Measurements from ENCODE around the gene SDHAF2.

Gene SDHAF2

DNA sequence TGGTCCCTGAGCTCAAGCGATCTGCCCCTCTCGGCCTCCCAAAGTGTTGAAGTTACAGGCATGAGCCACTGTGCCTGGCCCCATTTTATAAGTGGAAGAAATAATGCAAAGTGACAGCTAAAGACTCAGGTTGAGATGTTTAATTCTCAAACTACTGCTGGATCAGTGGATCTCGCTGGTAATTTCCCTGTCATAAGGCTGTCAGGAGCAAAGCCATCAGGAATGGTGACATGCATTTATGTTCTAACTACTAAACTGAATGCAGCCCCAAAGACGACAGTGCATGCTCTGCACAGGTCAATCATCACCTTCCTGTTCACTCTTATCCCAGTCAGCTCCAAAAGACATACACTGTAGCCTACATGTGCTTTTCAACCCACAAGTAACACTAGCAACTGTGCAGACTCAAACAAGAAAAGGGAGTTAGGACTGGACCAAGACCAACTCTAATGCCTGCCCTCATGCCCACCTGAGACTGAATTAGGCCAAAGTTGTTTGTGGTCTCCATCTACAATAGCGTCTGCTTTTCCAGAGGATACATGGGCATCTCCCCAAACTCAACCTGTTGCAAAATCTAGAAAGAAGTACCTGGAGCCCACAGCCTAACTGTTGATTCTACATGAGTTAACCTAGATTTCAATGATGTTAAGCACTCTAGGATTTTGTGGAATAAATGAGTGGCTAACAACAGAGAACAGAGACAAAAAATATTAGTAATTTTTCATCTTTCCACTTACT is 22.8 kb upstream of the SDHAF2 start:
- Histone ChIP-seq H3K4ac (ENCODE audit: low read depth, low read length) (no peak overlapping the region), H2AK5ac (ENCODE audit: low read length) (no peak overlapping the region), H2BK12ac (ENCODE audit: low read length) (no peak overlapping the region), H3K27ac (ENCODE audit: low read depth, low read length) (no peak overlapping the region), H3K23ac (ENCODE audit: low read length) (no peak overlapping the region), H2BK120ac (ENCODE audit: insufficient read depth, low read length, poor library complexity) (no peak overlapping the region), H3K4me1 (ENCODE audit: control insufficient read depth in 1 of 2, insufficient read depth in 2 of 2, low read length in 2 of 2) (peaks cover 2 to 8% of the 10 kb centered on the region in 2 experiments), H4K91ac (ENCODE audit: low read depth, low read length) (no peak overlapping the region), H3K79me1 (ENCODE audit: low read length) (peaks cover 8% of the 10 kb centered on the region), H3K18ac (ENCODE audit: low read length) (no peak overlapping the region), H3K27me3 (ENCODE audit: insufficient read depth, low read length) (no peaks in the 10 kb centered on the region), H3K36me3 (ENCODE audit: control insufficient read depth in 1 of 2, insufficient read depth in 2 of 2, low read length in 2 of 2) (peaks cover 39 to 64% of the 10 kb centered on the region in 2 experiments), H4K8ac (ENCODE audit: low read depth, low read length) (no peak overlapping the region), H3K79me2 (ENCODE audit: control insufficient read depth, insufficient read depth, low read length, poor library complexity) (no peaks in the 10 kb centered on the region), H3K4me2 (ENCODE audit: low read length) (no peak overlapping the region), H2BK5ac (ENCODE audit: low read depth, low read length, poor library complexity) (no peak overlapping the region), H3K9me3 (ENCODE audit: insufficient read depth, low read depth, low read length) (no peaks in the 10 kb centered on the region), H4K12ac (ENCODE audit: low read depth, low read length) (no peak overlapping the region), H3K4me3 (ENCODE audit: low read depth, low read length) (no peak overlapping the region), H3K9ac (ENCODE audit: low read length) (no peak overlapping the region), H3K14ac (ENCODE audit: low read length) (no peak overlapping the region), H2AFZ (ENCODE audit: insufficient read depth, low read length, poor library complexity) (no peak overlapping the region)
- no peak for DNase-seq
- no CpG with 5 or more reads among the region's 5 CpGs for WGBS (ENCODE audit: extremely low coverage, insufficient coverage, insufficient read length)

DNA sequence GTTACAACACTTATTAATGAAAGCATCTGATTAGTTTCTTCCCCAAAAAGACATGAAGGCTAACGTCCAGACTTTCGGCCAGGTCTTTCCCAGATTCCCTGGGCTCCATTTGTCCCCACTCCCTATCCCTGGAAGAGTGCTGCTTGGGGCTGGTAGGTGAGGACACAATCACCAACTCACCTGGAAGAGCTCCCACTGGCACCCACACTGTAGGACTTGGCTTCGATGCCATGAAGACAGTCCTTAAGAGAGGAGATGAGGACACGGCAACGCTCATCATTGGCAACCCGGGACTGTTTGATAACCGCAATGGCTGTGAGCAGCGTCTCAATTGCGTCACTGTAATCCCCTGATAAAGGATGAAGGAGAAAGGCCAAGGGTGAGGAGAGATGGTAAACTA is 18.3 kb upstream of the SDHAF2 start:
- Histone ChIP-seq H4K8ac (ENCODE audit: low read depth, low read length) (no peak overlapping the region), H2AK5ac (ENCODE audit: low read length) (no peak overlapping the region), H3K36me3 (ENCODE audit: control insufficient read depth in 1 of 2, insufficient read depth in 2 of 2, low read length in 2 of 2) (peaks cover 50 to 70% of the 10 kb centered on the region in 2 experiments), H3K4me2 (ENCODE audit: low read length) (no peak overlapping the region), H3K27ac (ENCODE audit: low read depth, low read length) (no peak overlapping the region), H4K12ac (ENCODE audit: low read depth, low read length) (no peak overlapping the region), H3K4me3 (ENCODE audit: low read depth, low read length) (no peak overlapping the region), H2BK120ac (ENCODE audit: insufficient read depth, low read length, poor library complexity) (no peak overlapping the region), H2AFZ (ENCODE audit: insufficient read depth, low read length, poor library complexity) (no peak overlapping the region), H3K18ac (ENCODE audit: low read length) (no peak overlapping the region), H3K4ac (ENCODE audit: low read depth, low read length) (no peak overlapping the region), H3K79me1 (ENCODE audit: low read length) (no peaks in the 10 kb centered on the region), H2BK12ac (ENCODE audit: low read length) (no peak overlapping the region), H3K23ac (ENCODE audit: low read length) (no peak overlapping the region), H3K9ac (ENCODE audit: low read length) (no peak overlapping the region), H3K14ac (ENCODE audit: low read length) (no peak overlapping the region), H3K9me3 (ENCODE audit: insufficient read depth, low read depth, low read length) (no peaks in the 10 kb centered on the region), H4K91ac (ENCODE audit: low read depth, low read length) (no peak overlapping the region), H3K79me2 (ENCODE audit: control insufficient read depth, insufficient read depth, low read length, poor library complexity) (no peaks in the 10 kb centered on the region), H3K4me1 (ENCODE audit: control insufficient read depth in 1 of 2, insufficient read depth in 2 of 2, low read length in 2 of 2) (no peaks in the 10 kb centered on the region), H2BK5ac (ENCODE audit: low read depth, low read length, poor library complexity) (no peak overlapping the region), H3K27me3 (ENCODE audit: insufficient read depth, low read length) (no peaks in the 10 kb centered on the region)
- DNase-seq = no peak
- WGBS (ENCODE audit: extremely low coverage, insufficient coverage, insufficient read length) = no CpG with 5 or more reads among the region's 9 CpGs

DNA sequence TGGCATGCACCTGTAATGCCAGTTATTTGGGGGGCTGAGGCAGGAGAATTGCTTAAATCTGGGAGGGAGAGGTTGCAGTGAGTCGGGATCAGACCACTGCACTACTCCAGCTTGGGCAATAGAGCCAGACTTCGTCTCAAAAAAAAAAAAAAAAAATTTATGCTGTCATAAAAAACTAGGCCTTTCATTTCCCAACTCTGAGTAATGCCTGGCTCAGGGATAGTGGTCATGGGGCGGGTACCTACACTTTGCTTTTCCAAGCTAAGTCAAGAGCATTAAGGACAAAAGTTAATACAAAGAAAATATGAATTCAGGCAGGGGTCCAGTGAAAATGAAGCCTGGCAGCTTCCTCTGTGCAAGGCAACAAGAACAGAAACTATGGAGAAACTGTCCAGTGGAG is 16.4 kb upstream of the SDHAF2 start:
- H3K4ac ChIP-seq (ENCODE audit: low read depth, low read length) = no peak overlapping the region
- no peaks in the 10 kb centered on the region for H3K9me3 ChIP-seq (ENCODE audit: insufficient read depth, low read depth, low read length)
- no peak overlapping the region for H3K14ac ChIP-seq (ENCODE audit: low read length)
- WGBS (ENCODE audit: extremely low coverage, insufficient coverage, insufficient read length) = no CpG with 5 or more reads among the region's 3 CpGs
- no peak overlapping the region for H2BK120ac ChIP-seq (ENCODE audit: insufficient read depth, low read length, poor library complexity)
- no peak overlapping the region for H3K18ac ChIP-seq (ENCODE audit: low read length)
- no peak overlapping the region for H2BK12ac ChIP-seq (ENCODE audit: low read length)
- H2BK5ac ChIP-seq (ENCODE audit: low read depth, low read length, poor library complexity) = no peak overlapping the region
- no peak overlapping the region for H3K4me2 ChIP-seq (ENCODE audit: low read length)
- no peak overlapping the region for H3K4me3 ChIP-seq (ENCODE audit: low read depth, low read length)
- H4K91ac ChIP-seq (ENCODE audit: low read depth, low read length) = no peak overlapping the region
- no peak overlapping the region for H4K8ac ChIP-seq (ENCODE audit: low read depth, low read length)
- H2AFZ ChIP-seq (ENCODE audit: insufficient read depth, low read length, poor library complexity) = no peak overlapping the region
- DNase-seq = no peak
- no peaks in the 10 kb centered on the region for H3K79me2 ChIP-seq (ENCODE audit: control insufficient read depth, insufficient read depth, low read length, poor library complexity)
- peaks cover 43 to 74% of the 10 kb centered on the region in 2 experiments for H3K36me3 ChIP-seq (ENCODE audit: control insufficient read depth in 1 of 2, insufficient read depth in 2 of 2, low read length in 2 of 2)
- no peaks in the 10 kb centered on the region for H3K4me1 ChIP-seq (ENCODE audit: control insufficient read depth in 1 of 2, insufficient read depth in 2 of 2, low read length in 2 of 2)
- no peaks in the 10 kb centered on the region for H3K79me1 ChIP-seq (ENCODE audit: low read length)
- H3K27me3 ChIP-seq (ENCODE audit: insufficient read depth, low read length) = no peaks in the 10 kb centered on the region
- no peak overlapping the region for H2AK5ac ChIP-seq (ENCODE audit: low read length)
- H3K9ac ChIP-seq (ENCODE audit: low read length) = no peak overlapping the region
- H3K23ac ChIP-seq (ENCODE audit: low read length) = no peak overlapping the region
- no peak overlapping the region for H4K12ac ChIP-seq (ENCODE audit: low read depth, low read length)
- no peak overlapping the region for H3K27ac ChIP-seq (ENCODE audit: low read depth, low read length)

DNA sequence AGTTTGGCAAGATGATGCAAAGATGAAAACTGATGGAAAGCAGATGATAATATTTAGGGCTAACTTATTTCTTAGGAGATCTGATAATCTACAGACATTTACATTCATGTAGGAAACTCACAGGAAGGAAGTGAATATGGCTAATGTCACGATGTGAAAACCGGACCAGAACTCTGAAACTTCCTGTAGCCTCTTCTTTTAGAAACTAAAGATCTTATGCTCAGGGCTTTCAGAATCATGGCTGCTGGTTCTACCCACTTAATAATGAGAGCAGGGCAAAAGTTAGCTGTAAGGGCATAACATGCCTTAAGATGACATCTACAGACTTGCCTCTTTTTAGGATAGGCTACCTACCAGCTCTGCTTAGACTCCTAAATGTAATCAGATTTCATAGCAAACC is 15.4 kb upstream of the SDHAF2 start:
- Histone ChIP-seq H3K27ac (ENCODE audit: low read depth, low read length) (no peak overlapping the region), H3K9me3 (ENCODE audit: insufficient read depth, low read depth, low read length) (no peaks in the 10 kb centered on the region), H3K79me1 (ENCODE audit: low read length) (no peaks in the 10 kb centered on the region), H4K91ac (ENCODE audit: low read depth, low read length) (no peak overlapping the region), H3K4me3 (ENCODE audit: low read depth, low read length) (no peak overlapping the region), H4K8ac (ENCODE audit: low read depth, low read length) (no peak overlapping the region), H3K23ac (ENCODE audit: low read length) (no peak overlapping the region), H2BK12ac (ENCODE audit: low read length) (no peak overlapping the region), H3K14ac (ENCODE audit: low read length) (no peak overlapping the region), H2BK5ac (ENCODE audit: low read depth, low read length, poor library complexity) (no peak overlapping the region), H3K4ac (ENCODE audit: low read depth, low read length) (no peak overlapping the region), H3K9ac (ENCODE audit: low read length) (no peak overlapping the region), H3K79me2 (ENCODE audit: control insufficient read depth, insufficient read depth, low read length, poor library complexity) (no peaks in the 10 kb centered on the region), H3K4me2 (ENCODE audit: low read length) (no peak overlapping the region), H3K4me1 (ENCODE audit: control insufficient read depth in 1 of 2, insufficient read depth in 2 of 2, low read length in 2 of 2) (no peaks in the 10 kb centered on the region), H3K27me3 (ENCODE audit: insufficient read depth, low read length) (no peaks in the 10 kb centered on the region), H3K18ac (ENCODE audit: low read length) (no peak overlapping the region), H2AK5ac (ENCODE audit: low read length) (no peak overlapping the region), H2BK120ac (ENCODE audit: insufficient read depth, low read length, poor library complexity) (no peak overlapping the region), H3K36me3 (ENCODE audit: control insufficient read depth in 1 of 2, insufficient read depth in 2 of 2, low read length in 2 of 2) (peaks cover 46 to 77% of the 10 kb centered on the region in 2 experiments), H4K12ac (ENCODE audit: low read depth, low read length) (no peak overlapping the region), H2AFZ (ENCODE audit: insufficient read depth, low read length, poor library complexity) (no peak overlapping the region)
- no CpG with 5 or more reads among the region's 2 CpGs for WGBS (ENCODE audit: extremely low coverage, insufficient coverage, insufficient read length)
- no peak for DNase-seq
